Adrenal gland (tissue), 5 donors: ENCODE measurements around the gene TUBGCP6.

Experiments used
- CTCF ChIP-seq, 6 experiments: fragments of 450-650 bp in 4 of 6; fragments of 200-600 bp in 2 of 6; sonication (generic) in 1 of 6; IDR thresholded peaks; 1 replicate in 5 of 6; 2 replicates in 1 of 6; pipeline versions ENCODE4 v1.5.1 to v1.8.0; 2016 to 2021; ENCODE audit warnings: antibody characterized with exemption in 6 of 6, mild to moderate bottlenecking in 2 of 6, moderate library complexity in 1 of 6
- POLR2A ChIP-seq, 2 donors: fragments of 450-650 bp; IDR thresholded peaks; one replicate each; pipeline ENCODE4 v1.6.1; 2017; ENCODE audit warnings: antibody characterized with exemption in 2 of 2, mild to moderate bottlenecking in 2 of 2, moderate library complexity in 1 of 2
- donor health status: DM: no; HTN: no; CAD: no.

GRCh38 chr22:50249341-50250248 lies 4.8 kb upstream of the TUBGCP6 start:
- TF ChIP-seq POLR2A (IDR thresholded peaks at IDR 0.05) (no peak), CTCF (IDR thresholded peaks at IDR 0.05) (no peak)
